ENCODE data around the gene UBE2M.
"Not testable (repeated sequence)": the region's sequence is repeated elsewhere in the genome, so short reads cannot be mapped to it uniquely, and the experiment has no call there.

- not testable (repeated sequence) for TF ChIP-seq EZH2 (IDR thresholded peaks at IDR 0.05; ENCODE audit: borderline replicate concordance); CTCF (IDR thresholded peaks at IDR 0.05; ENCODE audit: poor library complexity)
These were observed 19.2 kb downstream of the UBE2M start for GRCh38 chr19:58539169-58539559.

Measured in hepatocyte (in vitro differentiated cells).